Activated CD4-positive, alpha-beta memory T cell treated with anti-CD3 and anti-CD28 coated beads for 36 hours (primary cell): ENCODE measurements around the gene SNN. TPM values are rescaled to one million over a fixed set of nuclear protein-coding genes. Genes with fewer than 3 reads are reported as not detected.
A peak's percentile ranks its signal among the peaks of the same experiment; 100 is the strongest.

ENCODE experiments used
- CTCF ChIA-PET: fragments of 350-600 bp; sonication (Branson Sonifier 250); formaldehyde crosslinking; loops from one replicate; lab custom pipeline; 2021; ENCODE audit warnings: antibody characterized with exemption, inconsistent platforms; lab: Charles Lee
- POLR2A ChIA-PET: fragments of 350-600 bp; sonication (Branson Sonifier 250); formaldehyde crosslinking; loops from one replicate; lab custom pipeline; 2021; ENCODE audit warnings: antibody characterized with exemption; lab: Charles Lee
- DNase-seq: peaks from one replicate; pipeline ENCODE4 v3.0.0-alpha.2; 2020
- H3K27ac Mint-ChIP-seq: one replicate; pipeline ENCODE4 v1.8.0; 2021; ENCODE audit warnings: mixed read lengths
- H3K27me3 Mint-ChIP-seq: one replicate; pipeline ENCODE4 v1.8.0; 2021; ENCODE audit warnings: mixed read lengths
- H3K36me3 Mint-ChIP-seq: one replicate; pipeline ENCODE4 v1.8.0; 2021; ENCODE audit warnings: mixed read lengths
- H3K4me1 Mint-ChIP-seq: one replicate; pipeline ENCODE4 v1.8.0; 2021; ENCODE audit warnings: low read depth, mixed read lengths
- H3K4me3 Mint-ChIP-seq: one replicate; pipeline ENCODE4 v1.8.0; 2021; ENCODE audit warnings: mild to moderate bottlenecking, mixed read lengths
- H3K9me3 Mint-ChIP-seq: one replicate; pipeline ENCODE4 v1.8.0; 2021; ENCODE audit warnings: mixed read lengths
- intact Hi-C: fragments of 100-400 bp; cut with micrococcal nuclease; formaldehyde crosslinking; loops from one replicate; pipeline ENCODE4 v1.15.1; 2023
- total RNA-seq, 2 experiments: library from RNA; stranded (reverse); gene quantifications; one replicate each; pipeline ENCODE4 v1.2.3, GENCODE V29; 2021

The SNN gene
- total RNA-seq, 2 experiments from 2014 or later, result 9.1 TPM

GRCh38 chr16:11657556-11657955 lies 10.7 kb upstream of the SNN start:
- DNase-seq, result no peak
- intact Hi-C loops, result no loop called here
- Mint-ChIP-seq H3K27ac (no peak overlapping the region), H3K4me1 (peaks cover 6% of the 10 kb centered on the region), H3K9me3 (no peaks in the 10 kb centered on the region), H3K36me3 (no peaks in the 10 kb centered on the region), H3K4me3 (no peak overlapping the region), H3K27me3 (no peaks in the 10 kb centered on the region)
- POLR2A ChIA-PET, result no interaction called here
- CTCF ChIA-PET, result interaction anchor here (1.5 kb wide), 1 partner anchor 125 kb away, joined by 4 read pairs; no protein-coding TSS in a partner anchor

GRCh38 chr16:11658896-11659708 lies 9.2 kb upstream of the SNN start:
- Mint-ChIP-seq H3K4me1 (peaks cover 9% of the 10 kb centered on the region), H3K9me3 (no peaks in the 10 kb centered on the region), H3K27me3 (no peaks in the 10 kb centered on the region), H3K27ac (no peak overlapping the region), H3K36me3 (no peaks in the 10 kb centered on the region), H3K4me3 (no peak overlapping the region)
- DNase-seq, result no peak
- ChIA-PET POLR2A (interaction anchor here (1.2 kb wide), 1 partner anchor 10 kb away, joined by 3 read pairs; the partner anchor contains the start of gene SNN), CTCF (interaction anchor here (0.9 to 1.7 kb wide), 4 partner anchors 17 to 263 kb away, joined by 3 to 5 read pairs (median 4); no protein-coding TSS in a partner anchor)
- intact Hi-C loops, result no loop called here

GRCh38 chr16:11660565-11660964 lies 7.7 kb upstream of the SNN start:
- H3K27me3 Mint-ChIP-seq, result no peaks in the 10 kb centered on the region
- no peak overlapping the region for H3K27ac Mint-ChIP-seq
- intact Hi-C loops, result loop anchor here (10.0 kb wide), 1 partner anchor 696 kb away; no protein-coding TSS in a partner anchor
- H3K36me3 Mint-ChIP-seq, result no peaks in the 10 kb centered on the region
- CTCF ChIA-PET, result interaction anchor here (0.9 to 1.7 kb wide), 4 partner anchors 19 to 264 kb away, joined by 3 to 5 read pairs (median 3); no protein-coding TSS in a partner anchor
- peaks cover 17% of the 10 kb centered on the region for H3K4me1 Mint-ChIP-seq
- H3K9me3 Mint-ChIP-seq, result no peaks in the 10 kb centered on the region
- H3K4me3 Mint-ChIP-seq, result no peak overlapping the region
- no peak for DNase-seq
- POLR2A ChIA-PET, result no interaction called here

GRCh38 chr16:11662582-11662981 lies 5.7 kb upstream of the SNN start:
- no peak for DNase-seq
- Mint-ChIP-seq H3K9me3 (no peaks in the 10 kb centered on the region), H3K36me3 (no peaks in the 10 kb centered on the region), H3K27me3 (no peaks in the 10 kb centered on the region), H3K4me3 (no peak overlapping the region), H3K4me1 (peaks cover 30% of the 10 kb centered on the region), H3K27ac (no peak overlapping the region)
- intact Hi-C loops, result loop anchor here (10.0 kb wide), 1 partner anchor 698 kb away; no protein-coding TSS in a partner anchor
- POLR2A ChIA-PET, result no interaction called here
- CTCF ChIA-PET, result no interaction called here

GRCh38 chr16:11665071-11665491 lies 3.2 kb upstream of the SNN start:
- intact Hi-C loops, result loop anchor here (10.0 kb wide), 1 partner anchor 700 kb away; no protein-coding TSS in a partner anchor
- Mint-ChIP-seq H3K4me1 (peaks cover 41% of the 10 kb centered on the region), H3K9me3 (no peaks in the 10 kb centered on the region), H3K27ac (peak overlapping the region; percentile 50), H3K27me3 (no peaks in the 10 kb centered on the region), H3K36me3 (no peaks in the 10 kb centered on the region), H3K4me3 (peak overlapping the region; percentile 42)
- peak; percentile 58 for DNase-seq
- ChIA-PET CTCF (interaction anchor here (0.8 to 1.3 kb wide), 7 partner anchors 13 to 711 kb away, joined by 3 read pairs; partner anchors contain the start of genes TXNDC11 and ZC3H7A), POLR2A (no interaction called here)

GRCh38 chr16:11666103-11667055 lies 1.9 kb upstream of the SNN start:
- intact Hi-C loops, result loop anchor here (10.0 kb wide), 1 partner anchor 702 kb away; no protein-coding TSS in a partner anchor

GRCh38 chr16:11667221-11667823 lies 933 bp upstream of the SNN start:
- H3K4me1 Mint-ChIP-seq, result peaks cover 63% of the 10 kb centered on the region
- CTCF ChIA-PET, result interaction anchor here (0.7 to 1.4 kb wide), 3 partner anchors 135 to 428 kb away, joined by 3 to 4 read pairs (median 3); no protein-coding TSS in a partner anchor
- H3K9me3 Mint-ChIP-seq, result no peaks in the 10 kb centered on the region
- no peaks in the 10 kb centered on the region for H3K36me3 Mint-ChIP-seq
- H3K4me3 Mint-ChIP-seq, result peak overlapping the region; percentile 60
- H3K27ac Mint-ChIP-seq, result peak overlapping the region; percentile 66
- no peak for DNase-seq
- POLR2A ChIA-PET, result interaction anchor here (1.3 kb wide), 1 partner anchor 46 kb away, joined by 3 read pairs; no protein-coding TSS in a partner anchor
- intact Hi-C loops, result loop anchor here (10.0 kb wide), 1 partner anchor 703 kb away; no protein-coding TSS in a partner anchor
- no peaks in the 10 kb centered on the region for H3K27me3 Mint-ChIP-seq

More at GRCh38 chr16:11666103-11667055, 1.9 kb upstream of the SNN start:
- no peaks in the 10 kb centered on the region for H3K36me3 Mint-ChIP-seq
- H3K27ac Mint-ChIP-seq, result peak overlapping the region; percentile 66
- no peak for DNase-seq
- CTCF ChIA-PET, result interaction anchor here (0.9 to 1.4 kb wide), 3 partner anchors 131 to 429 kb away, joined by 3 to 4 read pairs (median 3); partner anchors contain the start of gene ZC3H7A
- peaks cover 54% of the 10 kb centered on the region for H3K4me1 Mint-ChIP-seq
- no peaks in the 10 kb centered on the region for H3K9me3 Mint-ChIP-seq
- H3K4me3 Mint-ChIP-seq, result peak overlapping the region; percentile 31
- H3K27me3 Mint-ChIP-seq, result no peaks in the 10 kb centered on the region
- POLR2A ChIA-PET, result interaction anchor here (1.3 kb wide), 1 partner anchor 45 kb away, joined by 3 read pairs; no protein-coding TSS in a partner anchor

GRCh38 chr16:11668623-11669379 lies 546 bp downstream of the SNN start:
- H3K36me3 Mint-ChIP-seq, result no peaks in the 10 kb centered on the region
- H3K9me3 Mint-ChIP-seq, result no peaks in the 10 kb centered on the region
- DNase-seq, result peak; percentile 26
- ChIA-PET POLR2A (interaction anchor here (1.5 kb wide), 1 partner anchor 9 kb away, joined by 3 read pairs; no protein-coding TSS in a partner anchor), CTCF (interaction anchor here (0.8 to 1.5 kb wide), 6 partner anchors 45 to 705 kb away, joined by 3 to 6 read pairs (median 4); partner anchors contain the start of gene ZC3H7A)
- H3K27ac Mint-ChIP-seq, result no peak overlapping the region
- no peaks in the 10 kb centered on the region for H3K27me3 Mint-ChIP-seq
- H3K4me3 Mint-ChIP-seq, result peak overlapping the region; percentile 72
- peaks cover 71% of the 10 kb centered on the region for H3K4me1 Mint-ChIP-seq
- intact Hi-C loops, result loop anchor here (10.0 kb wide), 1 partner anchor 704 kb away; no protein-coding TSS in a partner anchor

GRCh38 chr16:11669380-11670146 lies 1.3 kb downstream of the SNN start:
- Mint-ChIP-seq H3K27me3 (no peaks in the 10 kb centered on the region), H3K27ac (peak overlapping the region; percentile 57), H3K36me3 (no peaks in the 10 kb centered on the region), H3K4me3 (peak overlapping the region; percentile 72), H3K9me3 (no peaks in the 10 kb centered on the region), H3K4me1 (peaks cover 66% of the 10 kb centered on the region)
- ChIA-PET CTCF (interaction anchor here (0.9 to 1.5 kb wide), 5 partner anchors 45 to 706 kb away, joined by 3 to 6 read pairs (median 4); partner anchors contain the start of gene ZC3H7A), POLR2A (interaction anchor here (1.5 kb wide), 1 partner anchor 10 kb away, joined by 3 read pairs; no protein-coding TSS in a partner anchor)
- DNase-seq, result no peak
- intact Hi-C loops, result loop anchor here (10.0 kb wide), 1 partner anchor 705 kb away; no protein-coding TSS in a partner anchor
